HepG2 (cell line): ENCODE results near the gene LDLRAD3. TPM values are rescaled to one million over a fixed set of nuclear protein-coding genes. Genes with fewer than 3 reads are reported as not detected.

Experiments used
- ATAC-seq: fragments of 200-7000 bp; cut with Tn5 transposase; 3 replicates; pipeline ENCODE4 v1.9.1; 2020; ENCODE audit warnings: mild to moderate bottlenecking, moderate library complexity
- BruUV-seq: library from RNA; stranded (reverse); fragments of 400-500 nt; replicated peaks from 2 replicates; lab custom pipeline; 2021; lab: Mats Ljungman, UMichigan
- CTCF ChIA-PET: fragments of 300-600 bp; formaldehyde crosslinking; extraction: SDS; loops from one replicate; lab custom pipeline; 2021; ENCODE audit warnings: low total read pairs, inconsistent platforms, low intra/inter-chr PET ratio; lab: Yijun Ruan, JAX
- POLR2A ChIA-PET: fragments of 350-600 bp; sonication (Branson Sonifier 250); formaldehyde crosslinking; loops from one replicate; lab custom pipeline; 2020; ENCODE audit warnings: antibody characterized with exemption, inconsistent platforms; lab: Yijun Ruan, JAX
- DNase-seq: peaks from one replicate; pipeline ENCODE4 v3.0.0-alpha.2; 2015; ENCODE audit warnings: low spot score
- FAIRE-seq: peaks from 3 replicates; lab custom pipeline; 2011; peaks lifted over from hg19 to GRCh38; lab: Jason Lieb, UNC
- H2AFZ ChIP-seq: one replicate; pipeline ENCODE4 v1.6.1; 2011; ENCODE audit warnings: low read length, inconsistent platforms
- H3K27ac ChIP-seq: fragments of 300-600 bp; 3 replicates; pipeline ENCODE4 v1.8.0; 2011; ENCODE audit warnings: mixed run types, mild to moderate bottlenecking, mixed read lengths, low read length, inconsistent platforms; ENCODE audit not compliant: insufficient read depth; ENCODE audit errors: extremely low read length
- H3K27me3 ChIP-seq, 2 experiments: fragments of 200-600 bp in 1 of 2; 2 replicates in 1 of 2; 3 replicates in 1 of 2; pipeline versions ENCODE4 v1.6.0 to v1.8.0; 2011; ENCODE audit warnings: low read length in 2 of 2, mild to moderate bottlenecking in 2 of 2, moderate library complexity in 2 of 2, inconsistent platforms in 1 of 2; ENCODE audit not compliant: insufficient read depth in 2 of 2, control insufficient read depth in 1 of 2
- H3K36me3 ChIP-seq, 2 experiments: fragments of 200-600 bp in 1 of 2; replicated peaks in 1 of 2; 2 replicates in 1 of 2; 3 replicates in 1 of 2; pipeline versions ENCODE4 v1.5.1 to v1.8.0; 2011; ENCODE audit warnings: low read length in 2 of 2, inconsistent platforms in 1 of 2; ENCODE audit not compliant: insufficient read depth in 2 of 2, control insufficient read depth in 1 of 2
- H3K4me1 ChIP-seq: 2 replicates; pipeline ENCODE4 v1.5.1; 2012; ENCODE audit warnings: low read length, inconsistent platforms; ENCODE audit not compliant: insufficient read depth
- H3K4me2 ChIP-seq: 2 replicates; pipeline ENCODE4 v1.6.0; 2011; ENCODE audit warnings: low read depth, low read length, inconsistent platforms
- H3K4me3 ChIP-seq, 3 experiments: fragments of 200-600 bp in 1 of 3; sonication (generic), shearing (Covaris generic) in 1 of 3; replicated peaks in 1 of 3; 2 replicates each; pipeline ENCODE4 v1.5.1; 2011 to 2016; ENCODE audit warnings: low read length in 3 of 3, inconsistent platforms in 2 of 3, low read depth in 2 of 3, mild to moderate bottlenecking in 2 of 3, control low read depth in 1 of 3, mixed read lengths in 1 of 3; ENCODE audit not compliant: insufficient read depth in 1 of 3
- H3K79me2 ChIP-seq: one replicate; pipeline ENCODE4 v1.6.1; 2011; ENCODE audit warnings: low read length, inconsistent platforms; ENCODE audit not compliant: insufficient read depth
- H3K9ac ChIP-seq: 2 replicates; pipeline ENCODE4 v1.6.0; 2011; ENCODE audit warnings: mild to moderate bottlenecking, low read depth, low read length, inconsistent platforms; ENCODE audit not compliant: insufficient read depth
- H3K9me3 ChIP-seq: 2 replicates; pipeline ENCODE4 v1.5.1; 2012; ENCODE audit warnings: mild to moderate bottlenecking, low read length
- H4K20me1 ChIP-seq: 2 replicates; pipeline ENCODE4 v1.6.0; 2011; ENCODE audit warnings: inconsistent platforms, mild to moderate bottlenecking, low read length, moderate library complexity; ENCODE audit not compliant: insufficient read depth
- ARNT ChIP-seq: fragments of 450-650 bp; IDR thresholded peaks from 2 replicates; pipeline ENCODE4 v1.6.1; 2017
- HMG20A ChIP-seq: IDR thresholded peaks from 2 replicates; pipeline ENCODE4 v1.6.1; 2016; ENCODE audit warnings: borderline replicate concordance
- HNF1B ChIP-seq: sonication (generic); formaldehyde crosslinking; IDR thresholded peaks from 2 replicates; pipeline ENCODE4 v1.5.1; 2020; ENCODE audit warnings: mild to moderate bottlenecking, moderate library complexity, missing genetic modification reagents
- KDM2A ChIP-seq: sonication (generic); formaldehyde crosslinking; IDR thresholded peaks from 2 replicates; pipeline ENCODE4 v1.4.0; 2020; ENCODE audit warnings: low read depth, missing genetic modification reagents, borderline replicate concordance
- MAF1 ChIP-seq: sonication (generic); formaldehyde crosslinking; IDR thresholded peaks from 2 replicates; pipeline ENCODE4 v1.5.0; 2020; ENCODE audit warnings: missing genetic modification reagents, borderline replicate concordance
- REST ChIP-seq, 2 experiments: IDR thresholded peaks; 2 replicates each; pipeline ENCODE4 v1.6.1; 2011 to 2012; ENCODE audit warnings: low read length in 2 of 2, borderline replicate concordance in 1 of 2, low read depth in 1 of 2, mild to moderate bottlenecking in 1 of 2, moderate library complexity in 1 of 2
- RXRA ChIP-seq: sonication (generic); formaldehyde crosslinking; IDR thresholded peaks from 2 replicates; pipeline ENCODE4 v1.5.1; 2020; ENCODE audit warnings: missing genetic modification reagents
- STAT6 ChIP-seq: sonication (generic); formaldehyde crosslinking; IDR thresholded peaks from 2 replicates; pipeline ENCODE4 v1.4.0; 2020; ENCODE audit warnings: missing genetic modification reagents, mild to moderate bottlenecking, borderline replicate concordance
- ZFP37 ChIP-seq: sonication (generic); formaldehyde crosslinking; IDR thresholded peaks from 2 replicates; pipeline ENCODE4 v1.4.0; 2020; ENCODE audit warnings: missing genetic modification reagents, borderline replicate concordance
- ZNF24 ChIP-seq: fragments of 450-650 bp; IDR thresholded peaks from 2 replicates; pipeline ENCODE4 v1.6.1; 2017; ENCODE audit warnings: antibody characterized with exemption, mild to moderate bottlenecking
- ZNF292 ChIP-seq: sonication (generic); formaldehyde crosslinking; IDR thresholded peaks from 2 replicates; pipeline ENCODE4 v1.8.1; 2022; ENCODE audit warnings: mild to moderate bottlenecking, low read depth, missing genetic modification reagents, borderline replicate concordance
- WGBS: methylation state at CpG from one replicate; pipeline ENCODE4 v1.1.6; 2017; ENCODE audit warnings: low lambda C conversion rate; 5-methylcytosine and 5-hydroxymethylcytosine counted together
- in situ Hi-C: cut with HindIII; loops from 2 replicates; pipeline ENCODE4 v1.10.0; 2017; ENCODE audit warnings: low pct_unique_long_range_greater_than_20kb; ENCODE audit not compliant: extremely low pct_ligation_motif_present
- intact Hi-C: fragments of 100-400 bp; cut with micrococcal nuclease; formaldehyde crosslinking; loops from one replicate; pipeline ENCODE4 v1.10.0; 2022; ENCODE audit not compliant: unreplicated experiment
- polyA plus RNA-seq, 8 experiments: library from polyadenylated mRNA; depleted of rRNA in 3 of 8; stranded (reverse) in 7 of 8; unstranded in 1 of 8; fragments of >200 nt; fragmentation: Illumina TruSeq in 4 of 8; extraction: Trizol in 4 of 8; gene quantifications; 2 replicates each; pipeline versions ENCODE4 v1.2.1 to v1.2.3, GENCODE V29; 2011 to 2016; ENCODE audit warnings: low read depth in 4 of 8, missing spikeins in 1 of 8, mixed read lengths in 1 of 8; ENCODE audit not compliant: insufficient read depth in 1 of 8
- total RNA-seq, 5 experiments: library from RNA; depleted of rRNA; stranded (reverse); fragments of >200 nt; fragmentation: Illumina TruSeq; extraction: Trizol; gene quantifications; 2 replicates each; pipeline ENCODE4 v1.2.3, GENCODE V29; 2016; ENCODE audit warnings: low read depth in 1 of 5
- TF ChIP-seq, protein P1 (sequence below): sonication (generic); formaldehyde crosslinking; IDR thresholded peaks from 2 replicates; pipeline ENCODE4 v1.4.0; 2020; ENCODE audit warnings: missing genetic modification reagents
- TF ChIP-seq, protein P2 (sequence below): sonication (generic); IDR thresholded peaks from 2 replicates; pipeline ENCODE4 v1.6.1; 2016; ENCODE audit warnings: low read depth, borderline replicate concordance
- TF ChIP-seq, protein P3 (sequence below): sonication (generic); formaldehyde crosslinking; IDR thresholded peaks from 2 replicates; pipeline ENCODE4 v1.8.1; 2023; ENCODE audit warnings: mild to moderate bottlenecking, missing genetic modification reagents, borderline replicate concordance

The LDLRAD3 gene
- total and polyA plus RNA-seq, 2 of the 13 experiments (the other 11 are each of a cell fraction or from before 2014, with no cell fraction given): 0.50 to 0.60 TPM

DNA sequence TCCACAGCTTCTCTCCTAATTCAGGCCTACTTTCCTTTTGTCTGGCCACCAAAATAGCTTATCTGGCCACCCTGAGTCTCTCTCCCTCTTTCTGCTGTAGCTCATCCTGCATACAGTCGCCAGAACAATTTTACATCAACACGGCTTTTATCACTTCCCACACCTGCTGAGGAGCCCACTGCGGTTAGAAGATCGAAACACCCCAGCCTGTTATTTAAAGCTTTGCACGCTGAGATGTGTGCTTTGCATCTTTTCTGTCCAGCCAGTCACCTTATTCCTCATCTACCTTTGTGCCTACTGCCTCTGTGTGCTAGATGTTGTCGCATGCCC lies 249.4 kb downstream of the LDLRAD3 start:
- H3K4me1 ChIP-seq: no peaks in the 10 kb centered on the region; the same call in 1 of the 2 replicates
- no peak for FAIRE-seq
- no peaks in the 10 kb centered on the region for H3K79me2 ChIP-seq
- ChIA-PET POLR2A (no interaction called here), CTCF (no interaction called here)
- no peaks in the 10 kb centered on the region for H3K36me3 ChIP-seq
- intact Hi-C loops (no loop called here), in situ Hi-C loops (no loop called here)
- no peak overlapping the region for H3K9ac ChIP-seq
- H3K27me3 ChIP-seq: no peaks in the 10 kb centered on the region
- DNase-seq: no peak
- no peak for ATAC-seq
- no peak overlapping the region for H3K27ac ChIP-seq
- H3K9me3 ChIP-seq: no peaks in the 10 kb centered on the region
- BruUV-seq: no TSS peak
- no peaks in the 10 kb centered on the region for H4K20me1 ChIP-seq
- H2AFZ ChIP-seq: no peak overlapping the region
- WGBS: 75% methylated on average over 6 of the region's 6 CpGs
- H3K4me2 ChIP-seq: no peak overlapping the region
- no peak overlapping the region for H3K4me3 ChIP-seq
- TF ChIP-seq, protein P1, sequence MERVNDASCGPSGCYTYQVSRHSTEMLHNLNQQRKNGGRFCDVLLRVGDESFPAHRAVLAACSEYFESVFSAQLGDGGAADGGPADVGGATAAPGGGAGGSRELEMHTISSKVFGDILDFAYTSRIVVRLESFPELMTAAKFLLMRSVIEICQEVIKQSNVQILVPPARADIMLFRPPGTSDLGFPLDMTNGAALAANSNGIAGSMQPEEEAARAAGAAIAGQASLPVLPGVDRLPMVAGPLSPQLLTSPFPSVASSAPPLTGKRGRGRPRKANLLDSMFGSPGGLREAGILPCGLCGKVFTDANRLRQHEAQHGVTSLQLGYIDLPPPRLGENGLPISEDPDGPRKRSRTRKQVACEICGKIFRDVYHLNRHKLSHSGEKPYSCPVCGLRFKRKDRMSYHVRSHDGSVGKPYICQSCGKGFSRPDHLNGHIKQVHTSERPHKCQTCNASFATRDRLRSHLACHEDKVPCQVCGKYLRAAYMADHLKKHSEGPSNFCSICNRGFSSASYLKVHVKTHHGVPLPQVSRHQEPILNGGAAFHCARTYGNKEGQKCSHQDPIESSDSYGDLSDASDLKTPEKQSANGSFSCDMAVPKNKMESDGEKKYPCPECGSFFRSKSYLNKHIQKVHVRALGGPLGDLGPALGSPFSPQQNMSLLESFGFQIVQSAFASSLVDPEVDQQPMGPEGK (CRISPR knock-in tag): no peak
- TF ChIP-seq, protein P2, sequence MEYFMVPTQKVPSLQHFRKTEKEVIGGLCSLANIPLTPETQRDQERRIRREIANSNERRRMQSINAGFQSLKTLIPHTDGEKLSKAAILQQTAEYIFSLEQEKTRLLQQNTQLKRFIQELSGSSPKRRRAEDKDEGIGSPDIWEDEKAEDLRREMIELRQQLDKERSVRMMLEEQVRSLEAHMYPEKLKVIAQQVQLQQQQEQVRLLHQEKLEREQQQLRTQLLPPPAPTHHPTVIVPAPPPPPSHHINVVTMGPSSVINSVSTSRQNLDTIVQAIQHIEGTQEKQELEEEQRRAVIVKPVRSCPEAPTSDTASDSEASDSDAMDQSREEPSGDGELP: no peak
- TF ChIP-seq ARNT (no peak), ZFP37 (CRISPR knock-in tag) (no peak), HNF1B (CRISPR knock-in tag) (no peak), KDM2A (CRISPR knock-in tag) (no peak), ZNF24 (no peak), MAF1 (no peak), REST (IDR thresholded peaks at IDR 0.05; ENCODE audit: borderline replicate concordance in 1 of 2, low read depth in 1 of 2, low read length in 2 of 2) (no peak), ZNF292 (CRISPR knock-in tag) (no peak), HMG20A (no peak), RXRA (CRISPR knock-in tag) (no peak), STAT6 (CRISPR knock-in tag) (no peak)
- TF ChIP-seq, protein P3, sequence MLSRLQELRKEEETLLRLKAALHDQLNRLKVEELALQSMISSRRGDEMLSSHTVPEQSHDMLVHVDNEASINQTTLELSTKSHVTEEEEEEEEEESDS (CRISPR knock-in tag): no peak
